Thyroid gland (tissue), 4 donors: ENCODE data around the gene CACNA2D3.
"Not testable (repeated sequence)": the region's sequence is repeated elsewhere in the genome, so short reads cannot be mapped to it uniquely, and the experiment has no call there.

Experiments used
- CTCF ChIP-seq, 6 experiments: fragments of 200-600 bp in 3 of 6; fragments of 450-650 bp in 3 of 6; sonication (generic) in 3 of 6; IDR thresholded peaks; one replicate each; pipeline ENCODE4 v1.5.1; 2016 to 2019; ENCODE audit warnings: antibody characterized with exemption in 6 of 6, mild to moderate bottlenecking in 2 of 6, inconsistent platforms in 1 of 6, moderate library complexity in 1 of 6
- POLR2A ChIP-seq, 2 donors: fragments of 450-650 bp; IDR thresholded peaks; one replicate each; pipeline ENCODE4 v1.6.1; 2017; ENCODE audit warnings: antibody characterized with exemption in 2 of 2, mild to moderate bottlenecking in 2 of 2, moderate library complexity in 1 of 2

GRCh38 chr3:54631001-54631400 is 508.6 kb downstream of the CACNA2D3 start:
- TF ChIP-seq CTCF, POLR2A (IDR thresholded peaks at IDR 0.05): not testable (repeated sequence)
